AG09319 (cell line): ENCODE results near the gene AKAP10.

Experiments used
- DNase-seq: peaks from one replicate; pipeline ENCODE4 v3.0.0-alpha.2; 2010; ENCODE audit warnings: low read depth; ENCODE audit errors: extremely low read depth
- TF ChIP-seq, protein P1 (sequence below): IDR thresholded peaks from 2 replicates; pipeline ENCODE4 v1.5.1; 2011; ENCODE audit warnings: low read depth, mild to moderate bottlenecking, inconsistent platforms, low read length, moderate library complexity

Gene AKAP10

DNA sequence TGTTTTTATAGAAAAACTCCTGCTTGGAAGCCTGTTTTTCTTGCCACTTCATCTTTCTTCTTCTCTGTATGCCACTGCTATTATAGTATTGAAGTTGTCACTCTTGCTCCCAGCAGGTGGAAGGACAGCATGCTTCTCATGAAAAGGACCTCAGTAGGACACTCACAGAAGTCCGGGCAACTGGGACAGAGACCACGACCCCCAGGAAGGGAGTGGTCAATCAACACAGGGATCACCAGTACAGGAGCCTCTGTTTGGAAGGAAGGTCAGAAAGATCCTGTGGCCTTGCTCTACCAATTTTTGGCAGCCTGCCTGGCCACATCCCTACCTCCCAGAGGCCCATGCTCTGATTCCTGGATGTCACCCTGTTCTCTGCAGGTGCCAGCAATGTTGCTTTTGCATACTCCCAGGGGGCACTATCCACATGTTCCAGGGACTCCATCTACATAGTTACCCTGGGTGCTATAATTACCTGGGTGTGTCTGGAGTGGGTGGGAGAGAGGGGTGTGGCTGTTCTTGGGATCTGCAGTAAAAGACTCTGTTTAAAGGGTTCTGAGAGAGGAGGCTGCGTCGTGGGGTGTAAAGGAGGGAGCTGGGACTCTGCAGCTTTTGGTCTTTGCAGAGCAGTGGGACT, 13.7 kb upstream of the AKAP10 start:
- no peak for DNase-seq
- TF ChIP-seq, protein P1, sequence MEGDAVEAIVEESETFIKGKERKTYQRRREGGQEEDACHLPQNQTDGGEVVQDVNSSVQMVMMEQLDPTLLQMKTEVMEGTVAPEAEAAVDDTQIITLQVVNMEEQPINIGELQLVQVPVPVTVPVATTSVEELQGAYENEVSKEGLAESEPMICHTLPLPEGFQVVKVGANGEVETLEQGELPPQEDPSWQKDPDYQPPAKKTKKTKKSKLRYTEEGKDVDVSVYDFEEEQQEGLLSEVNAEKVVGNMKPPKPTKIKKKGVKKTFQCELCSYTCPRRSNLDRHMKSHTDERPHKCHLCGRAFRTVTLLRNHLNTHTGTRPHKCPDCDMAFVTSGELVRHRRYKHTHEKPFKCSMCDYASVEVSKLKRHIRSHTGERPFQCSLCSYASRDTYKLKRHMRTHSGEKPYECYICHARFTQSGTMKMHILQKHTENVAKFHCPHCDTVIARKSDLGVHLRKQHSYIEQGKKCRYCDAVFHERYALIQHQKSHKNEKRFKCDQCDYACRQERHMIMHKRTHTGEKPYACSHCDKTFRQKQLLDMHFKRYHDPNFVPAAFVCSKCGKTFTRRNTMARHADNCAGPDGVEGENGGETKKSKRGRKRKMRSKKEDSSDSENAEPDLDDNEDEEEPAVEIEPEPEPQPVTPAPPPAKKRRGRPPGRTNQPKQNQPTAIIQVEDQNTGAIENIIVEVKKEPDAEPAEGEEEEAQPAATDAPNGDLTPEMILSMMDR = no peak

DNA sequence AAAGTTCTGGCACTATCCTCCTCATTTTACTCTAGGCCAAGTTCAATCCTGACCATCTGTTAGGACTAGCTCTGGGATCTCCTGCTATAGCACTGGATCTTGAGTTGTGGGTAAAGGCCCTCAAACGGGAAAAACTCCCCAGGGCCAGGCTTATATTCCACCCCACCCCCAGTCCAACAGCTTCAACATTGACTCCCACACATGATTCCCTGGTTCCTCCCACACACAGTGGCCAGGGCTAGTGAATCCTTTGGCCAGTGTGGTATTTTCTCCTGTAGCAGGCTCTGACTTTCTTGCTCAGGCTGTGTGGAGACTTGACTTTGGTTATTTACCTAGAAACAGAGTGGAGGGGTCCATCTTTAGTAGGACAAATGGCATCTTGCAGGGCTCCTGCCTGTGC, 10.3 kb upstream of the AKAP10 start:
- DNase-seq = no peak
- TF ChIP-seq, protein P1 = no peak

DNA sequence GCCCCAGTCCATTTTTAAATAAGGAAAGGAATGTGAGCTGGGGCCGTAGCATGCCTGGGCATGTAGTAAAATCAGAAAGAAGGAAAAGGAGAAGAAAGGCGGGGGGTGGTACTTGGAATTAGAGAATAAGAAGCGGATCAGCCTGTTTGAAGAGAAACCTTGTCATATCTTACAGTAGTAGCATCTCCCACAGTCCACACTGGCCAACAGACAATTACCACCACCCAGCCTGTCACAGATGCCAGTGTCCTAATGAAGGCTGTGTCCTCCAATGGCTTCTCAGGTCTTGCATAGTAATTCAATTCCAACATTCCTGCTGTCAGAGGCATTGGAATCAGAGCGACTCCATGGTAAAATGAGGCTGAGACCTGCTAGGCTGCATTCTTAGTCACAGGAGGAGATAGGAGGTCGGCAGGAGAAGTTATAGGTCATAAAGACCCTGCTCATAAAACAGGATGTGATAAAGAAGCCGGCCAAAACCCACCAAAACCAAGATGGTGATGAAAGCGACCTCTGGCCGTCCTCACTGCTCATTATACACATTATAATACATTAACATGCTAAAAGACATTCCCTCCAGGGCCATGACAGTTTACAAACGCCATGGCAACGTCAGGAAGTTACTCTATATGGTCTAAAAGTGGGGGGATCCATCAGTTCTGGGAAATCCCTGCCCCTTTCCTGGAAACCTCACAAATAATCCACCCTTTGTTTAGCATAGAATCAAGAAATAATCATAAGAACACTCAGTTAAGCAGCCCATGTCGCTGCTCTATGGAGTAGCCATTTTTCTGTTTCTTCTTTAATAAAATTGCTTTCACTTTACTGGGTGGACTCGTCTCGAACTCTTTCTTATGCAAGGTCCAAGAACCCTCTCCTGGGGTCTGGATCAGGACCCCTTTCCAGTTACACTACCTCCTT, 9.6 kb upstream of the AKAP10 start:
- no peak for DNase-seq
- TF ChIP-seq, protein P1 = no peak

DNA sequence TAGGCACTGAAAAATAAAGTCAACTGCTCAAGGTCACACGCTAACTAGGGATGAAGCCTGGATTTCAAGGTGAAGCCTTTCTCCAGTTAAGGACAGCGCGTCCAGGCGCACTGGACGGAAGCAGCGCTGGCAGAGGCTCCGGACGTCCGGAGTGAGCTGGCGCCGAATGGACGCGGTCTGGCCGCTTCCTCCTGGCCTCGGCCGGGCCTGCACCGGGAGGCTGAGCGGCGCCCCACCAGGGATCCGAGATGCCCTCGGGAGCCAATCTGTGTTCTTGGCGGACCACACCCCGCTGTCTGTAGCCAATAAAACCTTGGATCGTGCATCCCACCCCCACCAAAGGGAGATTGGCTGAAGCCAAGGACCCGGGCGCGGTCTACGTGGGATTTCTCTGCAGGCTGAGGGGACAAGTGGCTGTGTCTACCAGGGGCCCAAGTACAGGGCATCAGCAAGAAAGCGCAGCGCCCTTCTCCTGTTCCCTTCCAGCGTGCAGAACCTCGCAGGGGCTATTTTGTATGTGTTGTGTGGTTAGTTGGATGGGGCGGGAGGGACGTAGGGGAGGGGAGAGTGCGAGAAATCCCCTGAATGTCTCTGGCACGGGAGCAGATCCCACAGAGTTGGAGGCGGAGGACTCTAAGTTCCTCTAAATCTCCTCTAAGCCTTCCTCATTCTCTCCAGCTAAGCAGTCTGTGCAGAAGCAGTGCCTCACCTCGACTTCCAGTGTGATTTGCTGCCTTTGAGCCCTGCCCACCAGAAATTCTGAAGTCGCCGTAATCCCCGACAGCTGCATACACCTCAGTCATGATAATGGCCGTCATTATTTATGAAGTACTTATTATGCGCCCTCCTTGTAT, 2.5 kb upstream of the AKAP10 start:
- TF ChIP-seq, protein P1 = no peak
- DNase-seq = no peak

DNA sequence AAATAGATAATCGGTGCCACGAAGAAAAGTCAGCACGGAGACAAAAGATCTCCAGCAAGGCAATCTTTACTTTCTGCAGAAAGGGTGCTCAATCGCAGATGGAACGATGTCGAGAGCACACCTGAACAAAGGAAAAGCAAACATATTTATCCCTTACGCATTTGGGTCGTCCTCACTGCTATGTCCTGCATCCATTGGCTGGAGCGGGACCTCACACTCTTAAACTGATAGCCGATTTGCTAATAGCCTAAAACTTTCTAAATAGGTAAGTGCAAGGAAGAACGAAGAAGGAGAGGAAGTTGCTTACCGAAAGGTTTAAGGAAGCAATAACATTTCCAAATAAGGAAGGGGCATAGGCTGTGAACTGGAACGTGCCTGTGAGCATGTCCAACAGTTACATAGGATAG, 1.2 kb upstream of the AKAP10 start:
- TF ChIP-seq, protein P1 = no peak
- DNase-seq = no peak

DNA sequence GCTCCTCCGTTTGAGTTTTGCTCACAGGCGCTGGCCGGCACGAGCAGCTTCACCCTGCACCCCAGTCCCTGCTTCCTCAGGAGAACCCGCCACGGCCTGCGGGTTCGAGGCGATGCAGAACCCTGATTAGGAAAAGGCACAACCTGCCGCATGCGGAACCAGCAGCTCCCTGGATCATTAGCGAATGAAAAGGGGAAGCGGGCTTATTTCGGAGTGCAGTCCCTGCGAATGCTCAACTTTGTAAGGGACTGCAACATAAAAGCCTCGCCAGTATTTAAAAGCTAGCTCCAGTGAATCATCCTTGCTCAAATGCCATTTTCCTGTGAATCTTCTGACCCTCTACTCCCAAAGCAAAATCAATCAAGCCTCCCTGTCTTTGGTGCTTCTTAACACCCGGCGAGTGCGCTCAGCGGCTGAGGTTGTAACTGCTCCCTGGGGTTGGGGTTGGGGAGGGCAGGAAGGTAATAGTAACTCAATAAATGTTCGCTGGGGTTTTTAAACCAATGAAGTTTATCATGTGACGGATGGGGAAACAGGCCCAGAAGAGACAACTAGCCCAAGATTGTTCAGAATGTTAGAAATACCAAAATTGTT, 678 bp upstream of the AKAP10 start:
- TF ChIP-seq, protein P1 = no peak
- DNase-seq = no peak
